Subcutaneous adipose tissue (tissue), 4 donors: ENCODE results near the gene TUNAR. TPM values are rescaled to one million over a fixed set of nuclear protein-coding genes. Genes with fewer than 3 reads are reported as not detected.

Experiments used
- total RNA-seq, 4 donors: library from RNA; depleted of rRNA; stranded (reverse); fragments of >200 nt; gene quantifications; one replicate each; pipeline ENCODE4 v1.1.0, GENCODE V29; 2016
- TF ChIP-seq, protein P1 (sequence below): fragments of 450-650 bp; IDR thresholded peaks from one replicate; pipeline ENCODE4 v1.5.1; 2016; ENCODE audit warnings: low read depth, mild to moderate bottlenecking, control low read depth, antibody characterized with exemption, moderate library complexity

Gene TUNAR
- total RNA-seq, 4 donors from 2014 or later: not detected

DNA sequence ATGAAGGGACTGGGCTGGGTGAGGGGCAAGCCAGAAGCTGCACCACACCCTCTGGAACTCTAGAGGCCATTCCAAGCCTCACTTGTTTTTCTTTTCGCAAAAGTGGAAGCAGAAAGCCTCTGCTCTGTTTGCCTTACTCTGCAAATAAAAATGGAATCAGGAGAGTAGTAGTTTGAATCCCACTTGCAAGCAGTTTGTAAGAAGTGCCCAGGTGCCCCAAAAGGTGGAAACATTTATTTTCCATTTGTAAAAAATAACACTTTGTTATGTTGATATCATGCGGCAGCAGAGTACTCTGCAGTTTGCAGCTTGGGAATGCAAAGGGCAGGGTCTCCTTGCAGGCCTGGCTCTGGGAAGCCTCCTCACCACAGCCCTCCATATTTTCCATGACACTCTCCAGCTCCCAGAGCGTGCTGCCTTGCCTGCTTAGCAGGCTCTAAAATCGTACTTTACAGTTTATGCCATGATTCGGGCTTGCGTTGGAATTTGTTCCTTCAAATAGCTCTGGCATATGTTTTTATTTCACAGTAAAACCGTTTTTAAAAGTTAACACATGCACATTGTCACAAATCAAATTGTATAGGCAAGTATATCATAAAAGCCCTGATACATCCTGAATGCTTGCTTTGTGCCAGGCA is 20.0 kb downstream of the TUNAR start:
- TF ChIP-seq, protein P1, sequence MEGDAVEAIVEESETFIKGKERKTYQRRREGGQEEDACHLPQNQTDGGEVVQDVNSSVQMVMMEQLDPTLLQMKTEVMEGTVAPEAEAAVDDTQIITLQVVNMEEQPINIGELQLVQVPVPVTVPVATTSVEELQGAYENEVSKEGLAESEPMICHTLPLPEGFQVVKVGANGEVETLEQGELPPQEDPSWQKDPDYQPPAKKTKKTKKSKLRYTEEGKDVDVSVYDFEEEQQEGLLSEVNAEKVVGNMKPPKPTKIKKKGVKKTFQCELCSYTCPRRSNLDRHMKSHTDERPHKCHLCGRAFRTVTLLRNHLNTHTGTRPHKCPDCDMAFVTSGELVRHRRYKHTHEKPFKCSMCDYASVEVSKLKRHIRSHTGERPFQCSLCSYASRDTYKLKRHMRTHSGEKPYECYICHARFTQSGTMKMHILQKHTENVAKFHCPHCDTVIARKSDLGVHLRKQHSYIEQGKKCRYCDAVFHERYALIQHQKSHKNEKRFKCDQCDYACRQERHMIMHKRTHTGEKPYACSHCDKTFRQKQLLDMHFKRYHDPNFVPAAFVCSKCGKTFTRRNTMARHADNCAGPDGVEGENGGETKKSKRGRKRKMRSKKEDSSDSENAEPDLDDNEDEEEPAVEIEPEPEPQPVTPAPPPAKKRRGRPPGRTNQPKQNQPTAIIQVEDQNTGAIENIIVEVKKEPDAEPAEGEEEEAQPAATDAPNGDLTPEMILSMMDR: no peak

DNA sequence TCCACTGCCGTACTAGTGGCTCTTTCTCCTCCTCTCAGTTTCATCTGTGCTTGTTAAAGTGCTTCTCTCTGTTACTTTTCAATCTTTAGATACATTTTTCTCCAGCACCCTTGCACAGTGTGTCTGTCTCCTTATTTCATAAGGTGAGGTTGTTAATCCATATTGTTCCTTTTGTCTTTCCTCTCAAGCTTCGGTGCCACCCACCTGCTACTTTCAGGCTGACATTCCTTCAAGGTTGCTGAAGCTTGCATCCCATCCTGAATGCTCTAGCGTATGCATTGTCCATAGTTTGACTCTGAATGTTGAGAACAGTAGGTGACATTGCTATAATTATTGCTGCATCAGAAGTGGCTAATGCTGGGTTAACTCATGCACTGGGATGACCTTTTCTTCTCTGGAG is 20.6 kb downstream of the TUNAR start:
- TF ChIP-seq, protein P1: no peak

DNA sequence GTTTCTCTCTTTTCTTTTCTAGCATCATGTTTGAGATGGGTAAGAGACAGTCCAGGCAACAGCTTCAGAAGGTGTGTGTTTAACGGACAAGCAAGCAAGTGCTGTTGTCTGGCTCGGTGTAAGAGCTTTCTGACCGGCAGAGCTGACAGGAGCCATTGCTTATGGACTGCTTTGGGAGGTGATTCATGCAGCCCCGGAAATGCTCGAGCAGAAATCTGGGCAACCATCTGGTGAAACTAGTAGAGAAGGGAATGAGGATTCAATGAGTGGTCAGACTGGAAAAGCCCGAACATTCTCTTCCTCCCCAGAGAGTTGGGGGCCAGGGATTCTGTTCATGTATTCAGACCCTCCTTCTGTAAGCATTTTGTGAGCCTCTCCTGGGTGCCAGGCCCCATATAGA is 24.4 kb downstream of the TUNAR start:
- TF ChIP-seq, protein P1: no peak

DNA sequence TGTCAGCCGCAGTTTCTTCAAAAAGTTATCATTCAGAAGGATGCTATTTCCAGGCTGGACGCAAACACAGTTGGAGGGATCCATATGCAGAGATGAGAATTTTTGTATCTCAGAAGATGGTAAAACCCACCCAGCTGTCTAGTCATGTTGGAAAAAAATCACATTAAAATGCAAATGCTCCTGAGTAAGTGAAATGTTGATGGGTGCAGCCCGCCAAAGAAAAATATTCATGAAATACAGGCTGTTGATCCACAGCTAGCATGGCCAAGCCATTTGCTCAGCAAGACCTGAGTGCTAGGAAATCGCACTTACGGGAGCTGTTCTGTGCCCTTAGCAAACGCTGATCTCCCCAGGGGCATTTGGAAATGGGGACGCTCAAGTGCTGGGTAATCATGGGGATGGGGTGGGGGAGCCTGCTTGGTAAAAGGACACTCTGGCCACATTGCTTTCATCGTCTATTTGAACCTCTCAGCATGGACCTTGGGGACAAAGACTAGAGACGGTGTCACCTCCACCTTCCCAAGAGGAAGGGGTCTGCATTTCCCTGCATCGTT is 25.7 kb downstream of the TUNAR start:
- TF ChIP-seq, protein P1: no peak

DNA sequence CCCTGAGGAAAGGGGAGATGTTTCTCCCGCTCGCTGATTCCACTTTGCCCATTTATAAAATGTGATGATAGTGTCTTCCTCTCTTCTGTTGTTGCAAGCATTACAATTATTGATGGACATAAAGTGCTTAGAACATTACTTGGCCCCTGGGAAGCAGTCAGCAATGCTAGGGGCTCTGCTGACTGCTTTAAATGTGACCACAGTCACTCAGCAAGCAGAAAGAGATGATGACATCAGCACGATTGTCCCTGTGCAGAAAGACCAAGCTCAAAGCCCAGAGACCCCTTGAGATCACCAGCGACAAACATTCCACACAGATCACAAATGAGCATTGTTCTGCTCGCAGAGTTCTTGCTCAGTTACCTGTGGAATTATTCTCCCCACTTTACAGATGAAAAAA is 26.5 kb downstream of the TUNAR start:
- TF ChIP-seq, protein P1: no peak

DNA sequence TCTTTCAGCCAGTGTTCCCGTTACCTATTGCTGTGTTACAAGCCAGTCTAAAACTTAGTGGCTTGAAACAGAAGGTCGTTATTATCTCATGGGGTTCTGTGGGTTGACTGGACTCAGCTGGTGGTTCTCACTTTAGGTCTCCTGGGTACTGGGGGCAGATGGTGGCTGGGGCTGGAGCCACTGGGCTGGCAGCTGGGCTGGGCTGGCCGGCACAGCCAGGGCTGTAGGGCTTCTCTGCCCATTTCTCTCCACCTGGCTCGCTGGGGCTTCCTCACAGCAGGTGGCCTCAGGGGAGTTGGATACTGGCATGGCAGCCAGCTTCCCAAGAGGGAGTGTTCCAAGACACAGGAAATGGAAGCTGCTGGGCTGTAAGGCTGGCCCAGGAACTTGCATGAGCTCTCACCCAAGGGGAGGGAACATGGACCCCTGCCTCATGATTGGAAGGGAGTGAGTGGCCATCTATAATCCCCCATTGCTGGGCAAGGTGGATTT is 27.0 kb downstream of the TUNAR start:
- TF ChIP-seq, protein P1: no peak

DNA sequence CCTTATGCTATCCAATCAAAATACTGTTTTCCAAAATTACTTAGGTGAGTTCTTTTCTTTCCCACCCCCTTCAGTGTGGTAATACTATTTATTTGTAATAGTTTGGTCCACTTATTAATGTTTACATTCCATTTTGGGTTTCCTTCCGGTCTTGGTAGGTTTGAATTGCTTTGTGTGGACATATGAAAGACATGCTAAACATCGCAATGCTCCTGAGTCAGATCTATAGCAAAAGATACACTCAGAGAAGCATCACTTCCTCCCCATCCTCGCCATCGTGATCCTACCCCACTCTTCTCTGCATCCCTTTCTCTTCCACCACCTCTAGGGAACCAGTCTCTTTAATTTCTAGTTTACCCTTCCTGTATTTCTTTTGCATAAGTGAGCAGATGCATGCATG is 30.0 kb downstream of the TUNAR start:
- TF ChIP-seq, protein P1: no peak
